ENCODE results near the gene ITGA8.
"Not testable (repeated sequence)": the region's sequence is repeated elsewhere in the genome, so short reads cannot be mapped to it uniquely, and the experiment has no call there.

Gene ITGA8

DNA sequence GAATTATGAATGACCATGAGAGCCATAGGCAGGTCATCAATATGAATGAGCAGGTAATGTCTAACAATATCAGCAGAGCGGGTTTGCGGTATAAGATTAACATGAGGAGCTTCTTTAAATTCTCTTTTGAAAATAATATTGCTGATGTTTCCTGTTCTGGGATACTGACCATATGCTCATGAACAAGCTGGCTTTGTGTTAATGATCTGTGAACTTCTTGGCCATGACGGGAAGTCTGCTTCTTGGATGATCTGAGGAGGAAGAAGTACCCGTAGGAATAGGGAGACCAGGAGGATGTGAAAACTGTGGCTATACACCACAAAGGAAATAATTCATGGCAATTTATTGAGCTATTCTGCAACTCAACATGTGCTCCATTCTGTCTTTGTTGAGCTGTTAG is 38.6 kb downstream of the ITGA8 start:
- DNase-seq (ENCODE audit: low read depth): no peak

GRCh38 chr10:15678851-15679250 is 40.9 kb downstream of the ITGA8 start:
- no peak for DNase-seq (ENCODE audit: low read depth)

- no peak for DNase-seq (ENCODE audit: low read depth)
Observed at GRCh38 chr10:15672469-15672868, 47.3 kb downstream of the ITGA8 start.

- no peak for DNase-seq (ENCODE audit: low read depth)
Observed at GRCh38 chr10:15670880-15671279, 48.8 kb downstream of the ITGA8 start.

DNA sequence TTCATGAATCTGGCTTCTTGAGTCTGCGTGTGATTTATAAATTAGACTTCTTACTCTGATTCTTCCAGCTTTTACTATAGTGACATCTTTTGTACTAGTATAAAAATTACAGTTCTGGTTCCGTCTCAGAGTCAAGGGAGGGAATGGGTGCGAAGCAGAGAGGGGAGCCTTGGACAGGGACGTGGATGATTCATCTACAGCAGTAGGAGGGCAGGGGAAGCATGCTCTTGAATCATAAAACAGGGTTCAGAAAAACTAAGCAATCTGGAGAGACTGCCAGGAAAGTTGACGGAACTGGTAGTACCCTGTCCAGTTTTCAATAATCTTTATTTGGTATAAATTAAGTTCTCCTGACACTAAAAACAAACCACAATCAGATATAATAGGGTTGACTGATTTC is 58.1 kb downstream of the ITGA8 start:
- no peak for DNase-seq (ENCODE audit: low read depth)

DNA sequence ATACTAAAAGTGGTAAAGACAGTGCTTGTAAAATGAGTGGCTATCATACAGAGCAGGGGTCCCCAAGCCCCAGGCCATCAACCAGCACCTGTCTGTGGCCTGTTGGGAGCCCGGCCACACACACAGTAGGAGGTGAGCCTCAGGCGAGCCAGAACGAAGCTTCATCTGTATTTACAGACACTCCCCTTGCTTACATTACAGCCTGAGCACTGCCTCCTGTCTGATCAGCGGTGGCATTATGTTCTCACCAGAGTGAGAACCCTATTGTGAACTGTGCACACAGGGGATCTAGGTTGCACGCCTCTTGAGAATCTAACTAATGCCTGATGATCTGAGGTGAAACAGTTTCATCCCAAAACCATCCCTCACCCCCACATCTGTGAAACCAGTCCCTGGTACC is 58.7 kb downstream of the ITGA8 start:
- no peak for DNase-seq (ENCODE audit: low read depth)

GRCh38 chr10:15658069-15658702 is 61.5 kb downstream of the ITGA8 start:
- no peak for DNase-seq (ENCODE audit: low read depth)

GRCh38 chr10:15652757-15653156 is 67.0 kb downstream of the ITGA8 start:
- DNase-seq (ENCODE audit: low read depth): no peak

GRCh38 chr10:15652117-15652516 is 67.6 kb downstream of the ITGA8 start:
- DNase-seq (ENCODE audit: low read depth): no peak

DNA sequence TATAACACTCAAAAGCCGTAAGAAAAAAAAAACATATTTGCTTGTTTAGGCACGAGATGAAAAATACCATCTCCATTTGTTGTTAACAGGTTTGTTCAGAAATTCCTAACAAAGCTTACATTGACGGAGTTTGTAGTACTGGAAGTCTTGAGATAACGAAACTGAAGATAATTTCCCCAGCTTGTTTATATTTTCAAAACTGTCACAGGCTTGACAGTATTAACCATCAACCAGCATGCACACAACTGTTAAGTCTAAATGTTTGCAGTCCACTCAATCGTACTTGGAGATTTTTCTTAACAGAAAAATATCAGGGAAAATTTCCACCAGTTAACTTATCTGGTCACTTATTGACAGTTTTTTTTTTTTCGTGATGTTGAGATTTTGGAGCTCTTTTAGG is 68.5 kb downstream of the ITGA8 start:
- no peak for DNase-seq (ENCODE audit: low read depth)

- no peak for DNase-seq (ENCODE audit: low read depth)
Observed at GRCh38 chr10:15642095-15642494, 77.6 kb downstream of the ITGA8 start.

DNA sequence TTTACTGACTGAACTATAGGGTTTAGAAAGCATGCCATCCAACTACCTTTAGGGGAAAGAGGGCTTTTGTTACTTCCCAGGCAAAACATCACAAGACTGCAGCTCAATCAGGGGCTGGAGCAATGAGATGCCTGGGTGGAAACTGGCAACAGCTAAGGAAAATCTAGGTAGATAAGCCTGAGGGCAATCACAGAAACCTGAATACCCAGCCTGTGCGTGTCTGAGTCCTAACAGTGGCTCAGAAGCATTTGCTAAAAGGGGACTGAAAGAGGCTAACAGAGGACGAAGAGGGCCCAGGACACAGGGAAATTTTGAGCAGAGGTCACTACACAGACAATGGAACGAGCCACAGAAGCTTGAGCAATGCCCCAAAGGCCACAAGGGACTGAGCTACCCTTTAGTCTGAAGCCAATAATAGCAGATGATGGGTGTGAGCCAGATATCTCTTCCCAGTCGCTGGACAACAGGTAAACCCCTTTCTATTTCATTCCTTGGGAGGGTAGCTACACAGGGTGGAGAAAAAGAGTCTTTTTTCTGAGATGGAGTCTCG is 79.1 kb downstream of the ITGA8 start:
- DNase-seq (ENCODE audit: low read depth): no peak

DNA sequence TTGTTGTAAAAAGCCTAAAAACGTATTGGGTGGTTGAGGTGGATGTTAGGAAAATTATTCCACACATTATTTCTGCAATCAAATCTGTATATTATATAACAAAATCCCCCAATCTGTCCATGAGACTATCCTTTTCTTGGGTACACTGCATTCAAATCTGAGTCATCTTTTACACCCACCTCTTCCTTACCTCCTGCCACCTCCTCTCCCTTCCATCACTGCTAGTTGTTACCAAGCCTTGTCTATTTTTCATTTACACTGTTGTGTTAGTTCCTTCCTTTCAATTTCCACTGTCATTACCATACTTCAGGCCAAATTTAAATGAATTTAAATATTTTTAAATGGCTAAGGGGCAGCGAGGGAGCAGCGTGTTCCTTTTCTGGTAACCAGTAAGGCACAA is 83.3 kb downstream of the ITGA8 start:
- no peak for DNase-seq (ENCODE audit: low read depth)

DNA sequence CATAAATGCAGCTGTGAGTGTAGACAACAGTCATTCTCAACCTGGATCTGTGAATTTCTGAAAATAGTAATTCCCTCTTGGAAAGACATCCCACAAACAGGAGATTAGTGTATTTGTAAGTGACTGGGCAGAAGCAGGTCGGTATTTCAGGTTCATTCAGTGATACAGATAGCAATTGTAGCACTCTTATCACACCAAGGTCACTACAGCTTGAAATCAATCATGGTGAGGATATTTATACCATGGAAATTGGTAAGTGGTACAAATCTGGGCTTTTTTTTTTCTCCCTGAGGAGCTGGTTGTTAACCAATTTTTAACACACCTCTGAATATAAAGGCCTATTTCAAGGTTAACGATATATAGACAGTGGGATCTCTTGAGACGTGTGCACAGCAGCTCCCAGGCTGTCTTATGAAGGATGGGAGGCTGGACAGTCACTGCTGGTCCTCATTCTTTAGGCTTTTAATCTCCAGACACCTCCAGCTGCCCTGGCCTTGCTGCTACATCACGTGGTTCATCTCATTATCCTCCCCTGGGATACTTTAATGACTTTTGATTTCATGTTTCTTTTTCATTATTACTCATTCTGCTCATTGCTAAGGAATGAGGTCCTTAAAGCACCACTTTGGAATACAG is 87.1 kb downstream of the ITGA8 start:
- no peak for DNase-seq (ENCODE audit: low read depth)

GRCh38 chr10:15631205-15631604 is 88.5 kb downstream of the ITGA8 start:
- DNase-seq (ENCODE audit: low read depth): not testable (repeated sequence)

GRCh38 chr10:15630353-15630752 is 89.4 kb downstream of the ITGA8 start:
- DNase-seq (ENCODE audit: low read depth): no peak

- DNase-seq (ENCODE audit: low read depth): no peak
Observed at GRCh38 chr10:15627617-15628196, 92.0 kb downstream of the ITGA8 start.

DNA sequence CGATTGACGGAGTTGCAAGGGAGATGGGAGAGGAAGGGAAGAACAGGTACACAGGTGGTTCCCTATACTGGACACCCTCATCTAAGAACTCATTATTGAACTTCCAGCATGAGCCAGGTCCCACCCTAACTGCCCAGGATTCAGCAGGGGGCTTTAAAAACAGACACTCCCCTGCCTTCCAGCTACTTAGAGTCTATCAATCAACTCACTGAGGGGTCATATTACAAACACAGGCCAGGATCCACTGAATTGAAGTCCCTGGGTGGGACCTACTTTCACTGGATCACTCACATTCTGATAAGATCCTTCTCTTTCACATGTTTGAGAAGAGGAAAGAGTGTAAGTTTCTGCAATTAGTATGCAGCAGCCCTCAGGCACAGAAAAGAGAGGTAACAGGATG is 92.8 kb downstream of the ITGA8 start:
- DNase-seq (ENCODE audit: low read depth): no peak

DNA sequence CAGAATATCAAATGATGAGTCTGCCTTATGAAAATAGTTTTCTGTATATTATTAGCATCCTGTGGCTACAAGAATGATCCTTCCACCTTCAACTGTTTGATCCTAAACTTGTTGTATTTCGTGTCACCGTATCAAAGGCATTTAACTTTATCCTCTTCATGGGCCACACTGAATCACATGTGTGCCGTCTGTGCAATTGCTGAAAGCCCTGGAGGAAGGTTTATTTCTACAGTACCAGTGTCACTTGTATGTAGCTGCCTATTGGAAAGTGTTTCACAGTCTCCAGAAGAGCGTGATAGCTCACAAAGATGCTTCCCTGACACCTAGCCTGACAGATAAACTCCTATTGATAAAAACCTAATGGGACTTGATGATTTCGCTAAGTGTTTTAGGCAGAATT is 94.5 kb downstream of the ITGA8 start:
- DNase-seq (ENCODE audit: low read depth): no peak

- DNase-seq (ENCODE audit: low read depth): no peak
Observed at GRCh38 chr10:15624401-15625196, 95.1 kb downstream of the ITGA8 start.

DNA sequence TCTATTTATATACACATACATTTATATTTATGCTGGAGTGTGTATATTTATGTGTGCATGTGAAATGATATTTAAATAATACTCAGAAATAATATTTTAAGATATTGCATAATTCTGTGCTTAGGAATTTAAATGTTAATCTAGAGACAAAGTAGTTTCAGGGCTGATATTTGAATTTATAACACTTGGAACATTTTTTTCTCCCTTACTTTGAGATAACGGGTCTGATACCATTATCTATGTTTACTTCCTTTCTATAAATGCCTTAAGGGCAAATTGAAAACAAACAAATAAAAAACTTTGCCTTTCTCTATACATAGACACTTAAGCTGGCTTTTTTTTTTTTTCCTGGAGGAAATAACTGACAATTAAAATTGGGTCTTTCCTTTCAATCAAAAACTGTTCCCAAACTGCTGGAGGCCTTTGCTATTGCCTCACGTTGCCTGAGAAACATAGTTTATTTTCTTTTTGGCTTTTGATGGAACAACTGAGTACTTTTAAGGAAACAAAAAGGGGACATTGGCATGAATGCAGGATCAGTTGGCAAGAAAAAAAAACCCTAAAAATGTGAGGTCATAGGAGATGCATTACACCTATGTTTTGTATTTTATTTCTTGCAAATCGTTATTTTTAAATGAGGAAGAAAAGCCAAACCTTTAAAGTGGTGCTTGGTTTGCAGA is 98.7 kb downstream of the ITGA8 start:
- DNase-seq (ENCODE audit: low read depth): no peak

GRCh38 chr10:15620337-15620736 is 99.4 kb downstream of the ITGA8 start:
- no peak for DNase-seq (ENCODE audit: low read depth)
